HCT116 (cell line): Measurements from ENCODE around the gene C1orf53. TPM values are rescaled to one million over a fixed set of nuclear protein-coding genes. Genes with fewer than 3 reads are reported as not detected.
A peak's percentile ranks its signal among the peaks of the same experiment; 100 is the strongest.

ENCODE experiments used
- ATAC-seq: fragments of 200-7000 bp; cut with Tn5 transposase; 2 replicates; pipeline ENCODE4 v1.9.1; 2020; ENCODE audit warnings: mild to moderate bottlenecking, moderate library complexity
- BruUV-seq: library from RNA; stranded (reverse); fragments of 400-500 nt; replicated peaks from 2 replicates; lab custom pipeline; 2021; lab: Mats Ljungman, UMichigan
- CTCF ChIA-PET: fragments of 300-600 bp; sonication (Branson Sonifier 250); formaldehyde crosslinking; loops from one replicate; lab custom pipeline; 2021; ENCODE audit warnings: antibody characterized with exemption; lab: Charles Lee
- POLR2A ChIA-PET: fragments of 300-600, 350-600 bp; sonication (Branson Sonifier 250); formaldehyde crosslinking; loops from one replicate; lab custom pipeline; 2021; ENCODE audit warnings: antibody characterized with exemption; lab: Charles Lee
- RAD21 ChIA-PET, 2 experiments: fragments of 300-600 bp; sonication (Branson Sonifier 250); formaldehyde crosslinking; loops; one replicate each; lab custom pipeline; 2023; ENCODE audit warnings: low total read pairs in 2 of 2; ENCODE audit not compliant: uncharacterized antibody in 2 of 2, unreplicated experiment in 2 of 2, low non-redundant PET in 1 of 2; lab: Charles Lee
- DNase-seq: peaks from one replicate; pipeline ENCODE4 v3.0.0-alpha.2; 2010; ENCODE audit warnings: low read depth, low spot score
- H2AFZ ChIP-seq: fragments of 200-600 bp; shearing (Covaris generic), sonication (generic); 2 replicates; pipeline ENCODE4 v1.6.1; 2017; ENCODE audit warnings: low read depth, mixed run types, mixed read lengths, antibody characterized with exemption, low read length; ENCODE audit not compliant: poor library complexity, severe bottlenecking
- H3K27ac ChIP-seq: 2 replicates; pipeline ENCODE4 v1.5.1; 2012; ENCODE audit warnings: low read depth, low read length
- H3K27me3 ChIP-seq: fragments of 200-600 bp; sonication (generic); 2 replicates; pipeline ENCODE4 v1.6.1; 2016; ENCODE audit warnings: mixed run types, low read length, mixed read lengths; ENCODE audit not compliant: insufficient read depth
- H3K36me3 ChIP-seq, 2 experiments: fragments of 200-500 bp in 1 of 2; fragments of 200-600 bp in 1 of 2; sonication (Bioruptor generic) in 1 of 2; sonication (generic) in 1 of 2; 2 replicates each; pipeline versions ENCODE4 v1.5.1 to v1.6.1; 2014 to 2016; ENCODE audit warnings: low read length in 2 of 2, inconsistent platforms in 1 of 2, mixed read lengths in 1 of 2, mixed run types in 1 of 2; ENCODE audit not compliant: insufficient read depth in 2 of 2, control insufficient read depth in 1 of 2
- H3K4me1 ChIP-seq, 2 experiments: fragments of 200-600 bp in 1 of 2; sonication (generic) in 1 of 2; 2 replicates each; pipeline versions ENCODE4 v1.5.1 to v1.6.1; 2012 to 2017; ENCODE audit warnings: low read length in 2 of 2, inconsistent platforms in 1 of 2, mild to moderate bottlenecking in 1 of 2, mixed read lengths in 1 of 2, mixed run types in 1 of 2, moderate library complexity in 1 of 2; ENCODE audit not compliant: insufficient read depth in 2 of 2, control insufficient read depth in 1 of 2
- H3K4me2 ChIP-seq: fragments of 200-600 bp; sonication (generic); 2 replicates; pipeline ENCODE4 v1.6.1; 2017; ENCODE audit warnings: mixed run types, low read length, mixed read lengths
- H3K4me3 ChIP-seq, 2 experiments: fragments of 200-600 bp in 1 of 2; sonication (generic) in 1 of 2; replicated peaks in 1 of 2; 2 replicates each; pipeline ENCODE4 v1.5.1; 2011 to 2016; ENCODE audit warnings: low read length in 2 of 2, control low read depth in 1 of 2, low read depth in 1 of 2, mild to moderate bottlenecking in 1 of 2, mixed read lengths in 1 of 2, mixed run types in 1 of 2
- H3K79me2 ChIP-seq: fragments of 200-600 bp; sonication (generic); 2 replicates; pipeline ENCODE4 v1.6.1; 2017; ENCODE audit warnings: mild to moderate bottlenecking, mixed run types, low read length, moderate library complexity, mixed read lengths; ENCODE audit not compliant: insufficient read depth
- H3K9ac ChIP-seq: fragments of 200-600 bp; sonication (generic); 2 replicates; pipeline ENCODE4 v1.6.1; 2016; ENCODE audit warnings: low read length, mixed read lengths
- H3K9me2 ChIP-seq: fragments of 200-600 bp; sonication (generic), shearing (Covaris generic); 2 replicates; pipeline ENCODE4 v1.6.1; 2017; ENCODE audit warnings: mixed run types, mild to moderate bottlenecking, moderate library complexity; ENCODE audit not compliant: insufficient read depth
- H3K9me3 ChIP-seq, 2 experiments: fragments of 200-500 bp in 1 of 2; fragments of 200-600 bp in 1 of 2; sonication (Bioruptor generic) in 1 of 2; sonication (generic) in 1 of 2; 2 replicates each; pipeline ENCODE4 v1.6.1; 2014 to 2017; ENCODE audit warnings: low read length in 2 of 2, mixed read lengths in 2 of 2, inconsistent platforms in 1 of 2, low read depth in 1 of 2, mild to moderate bottlenecking in 1 of 2, mixed run types in 1 of 2, moderate library complexity in 1 of 2; ENCODE audit not compliant: control insufficient read depth in 1 of 2, insufficient read depth in 1 of 2
- H4K20me1 ChIP-seq: fragments of 200-600 bp; sonication (generic), shearing (Covaris generic); 2 replicates; pipeline ENCODE4 v1.6.1; 2017; ENCODE audit warnings: mixed run types, mild to moderate bottlenecking, moderate library complexity; ENCODE audit not compliant: insufficient read depth
- CBX3 ChIP-seq: IDR thresholded peaks from 2 replicates; pipeline ENCODE4 v1.6.1; 2012; ENCODE audit warnings: low read depth
- JUND ChIP-seq: IDR thresholded peaks from 2 replicates; pipeline ENCODE4 v1.6.1; 2012
- RAD21 ChIP-seq: IDR thresholded peaks from 2 replicates; pipeline ENCODE4 v1.6.1; 2012; ENCODE audit warnings: low read depth, mild to moderate bottlenecking
- TCF7L2 ChIP-seq: IDR thresholded peaks from 2 replicates; pipeline ENCODE4 v1.7.0; 2011; ENCODE audit warnings: borderline replicate concordance, inconsistent platforms; ENCODE audit not compliant: insufficient read depth, insufficient read length; ENCODE audit errors: extremely low read depth
- ZBTB33 ChIP-seq: IDR thresholded peaks from 2 replicates; pipeline ENCODE4 v1.6.1; 2011; ENCODE audit warnings: mild to moderate bottlenecking, low read length, moderate library complexity; ENCODE audit not compliant: insufficient replicate concordance; ENCODE audit errors: extremely low read depth
- intact Hi-C: fragments of 100-400 bp; cut with micrococcal nuclease; formaldehyde crosslinking; loops from 2 replicates; pipeline ENCODE4 v1.10.0; 2022
- total RNA-seq: library from RNA; stranded (reverse); gene quantifications from one replicate; pipeline ENCODE4 v1.2.1, GENCODE V29; 2021; ENCODE audit not compliant: unreplicated experiment
- TF ChIP-seq, protein P1 (sequence below): IDR thresholded peaks from 2 replicates; pipeline ENCODE4 v1.6.1; 2012; ENCODE audit warnings: low read depth
- TF ChIP-seq, protein P2 (sequence below), 3 experiments: fragments of 200-600 bp in 1 of 3; sonication (generic) in 1 of 3; IDR thresholded peaks in 2 of 3; conservative IDR thresholded peaks in 1 of 3; 2 replicates each; pipeline ENCODE4 v1.5.1; 2012 to 2017; ENCODE audit warnings: low read depth in 2 of 3, low read length in 2 of 3, antibody characterized with exemption in 1 of 3, borderline replicate concordance in 1 of 3, control low read depth in 1 of 3, mild to moderate bottlenecking in 1 of 3, mixed read lengths in 1 of 3, mixed run types in 1 of 3, moderate library complexity in 1 of 3; ENCODE audit not compliant: insufficient read depth in 1 of 3
- TF ChIP-seq, protein P3 (sequence below): IDR thresholded peaks from 2 replicates; pipeline ENCODE4 v1.6.1; 2012

C1orf53 gene
- total RNA-seq, 1 experiment from 2014 or later: 4.2 TPM

GRCh38 chr1:197923038-197923437 is 20.6 kb downstream of the C1orf53 start (continued):
- TF ChIP-seq TCF7L2: no peak
- TF ChIP-seq JUND: no peak
- TF ChIP-seq CBX3: no peak
- TF ChIP-seq, protein P1, sequence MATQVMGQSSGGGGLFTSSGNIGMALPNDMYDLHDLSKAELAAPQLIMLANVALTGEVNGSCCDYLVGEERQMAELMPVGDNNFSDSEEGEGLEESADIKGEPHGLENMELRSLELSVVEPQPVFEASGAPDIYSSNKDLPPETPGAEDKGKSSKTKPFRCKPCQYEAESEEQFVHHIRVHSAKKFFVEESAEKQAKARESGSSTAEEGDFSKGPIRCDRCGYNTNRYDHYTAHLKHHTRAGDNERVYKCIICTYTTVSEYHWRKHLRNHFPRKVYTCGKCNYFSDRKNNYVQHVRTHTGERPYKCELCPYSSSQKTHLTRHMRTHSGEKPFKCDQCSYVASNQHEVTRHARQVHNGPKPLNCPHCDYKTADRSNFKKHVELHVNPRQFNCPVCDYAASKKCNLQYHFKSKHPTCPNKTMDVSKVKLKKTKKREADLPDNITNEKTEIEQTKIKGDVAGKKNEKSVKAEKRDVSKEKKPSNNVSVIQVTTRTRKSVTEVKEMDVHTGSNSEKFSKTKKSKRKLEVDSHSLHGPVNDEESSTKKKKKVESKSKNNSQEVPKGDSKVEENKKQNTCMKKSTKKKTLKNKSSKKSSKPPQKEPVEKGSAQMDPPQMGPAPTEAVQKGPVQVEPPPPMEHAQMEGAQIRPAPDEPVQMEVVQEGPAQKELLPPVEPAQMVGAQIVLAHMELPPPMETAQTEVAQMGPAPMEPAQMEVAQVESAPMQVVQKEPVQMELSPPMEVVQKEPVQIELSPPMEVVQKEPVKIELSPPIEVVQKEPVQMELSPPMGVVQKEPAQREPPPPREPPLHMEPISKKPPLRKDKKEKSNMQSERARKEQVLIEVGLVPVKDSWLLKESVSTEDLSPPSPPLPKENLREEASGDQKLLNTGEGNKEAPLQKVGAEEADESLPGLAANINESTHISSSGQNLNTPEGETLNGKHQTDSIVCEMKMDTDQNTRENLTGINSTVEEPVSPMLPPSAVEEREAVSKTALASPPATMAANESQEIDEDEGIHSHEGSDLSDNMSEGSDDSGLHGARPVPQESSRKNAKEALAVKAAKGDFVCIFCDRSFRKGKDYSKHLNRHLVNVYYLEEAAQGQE: no peak

DNA sequence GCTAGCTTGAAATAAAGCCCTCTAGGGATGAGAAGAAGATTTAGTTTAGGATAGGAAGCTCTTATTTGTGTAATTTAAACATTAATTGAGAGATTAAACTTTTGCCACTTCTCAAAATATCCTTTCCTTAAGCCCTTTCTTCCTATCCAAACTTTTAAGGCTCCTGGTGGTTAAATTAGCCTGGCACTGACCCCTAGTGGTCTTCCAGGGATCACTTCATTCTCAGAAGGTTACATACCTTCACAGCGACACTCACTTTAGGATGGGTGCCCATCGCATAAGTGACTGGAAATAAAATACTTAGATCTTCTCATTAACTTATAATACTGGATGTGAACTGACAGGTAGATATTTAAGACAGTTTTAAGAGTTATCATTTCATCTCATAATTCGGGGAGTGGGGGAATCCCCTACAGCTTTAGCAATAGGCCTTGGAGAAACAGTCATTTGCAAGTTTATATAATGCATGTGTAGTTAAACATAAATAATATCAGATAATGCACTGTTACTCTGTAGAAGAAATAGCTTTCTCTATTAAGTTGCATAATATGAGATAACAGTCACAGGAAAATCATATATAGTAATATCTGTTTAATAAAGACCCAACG is 22.2 kb downstream of the C1orf53 start:
- Histone ChIP-seq H3K27ac (no peak overlapping the region), H3K4me1 (no peaks in the 10 kb centered on the region), H3K9me3 (no peaks in the 10 kb centered on the region), H3K27me3 (no peaks in the 10 kb centered on the region), H3K36me3 (no peaks in the 10 kb centered on the region), H3K79me2 (no peaks in the 10 kb centered on the region), H3K9me2 (no peaks in the 10 kb centered on the region), H3K9ac (no peak overlapping the region), H2AFZ (peak overlapping the region; percentile 85), H3K4me3 (no peak overlapping the region), H4K20me1 (no peaks in the 10 kb centered on the region), H3K4me2 (no peak overlapping the region)
- POLR2A ChIA-PET: no interaction called here
- intact Hi-C loops: loop anchor here (1.0 to 10.0 kb wide), 4 partner anchors 309 to 760 kb away; no protein-coding TSS in a partner anchor
- BruUV-seq: no TSS peak
- peak; percentile 96 for ATAC-seq
- RAD21 ChIA-PET: interaction anchor here in 1 of 2 experiments (1.0 kb wide), 1 partner anchor 525 kb away, joined by 5 read pairs; no protein-coding TSS in a partner anchor
- CTCF ChIA-PET: interaction anchor here (0.7 to 2.0 kb wide), 12 partner anchors 9 to 761 kb away, joined by 3 to 11 read pairs (median 6); partner anchors contain the start of gene C1orf53
- peak; percentile 51 for DNase-seq
- TF ChIP-seq, protein P2, sequence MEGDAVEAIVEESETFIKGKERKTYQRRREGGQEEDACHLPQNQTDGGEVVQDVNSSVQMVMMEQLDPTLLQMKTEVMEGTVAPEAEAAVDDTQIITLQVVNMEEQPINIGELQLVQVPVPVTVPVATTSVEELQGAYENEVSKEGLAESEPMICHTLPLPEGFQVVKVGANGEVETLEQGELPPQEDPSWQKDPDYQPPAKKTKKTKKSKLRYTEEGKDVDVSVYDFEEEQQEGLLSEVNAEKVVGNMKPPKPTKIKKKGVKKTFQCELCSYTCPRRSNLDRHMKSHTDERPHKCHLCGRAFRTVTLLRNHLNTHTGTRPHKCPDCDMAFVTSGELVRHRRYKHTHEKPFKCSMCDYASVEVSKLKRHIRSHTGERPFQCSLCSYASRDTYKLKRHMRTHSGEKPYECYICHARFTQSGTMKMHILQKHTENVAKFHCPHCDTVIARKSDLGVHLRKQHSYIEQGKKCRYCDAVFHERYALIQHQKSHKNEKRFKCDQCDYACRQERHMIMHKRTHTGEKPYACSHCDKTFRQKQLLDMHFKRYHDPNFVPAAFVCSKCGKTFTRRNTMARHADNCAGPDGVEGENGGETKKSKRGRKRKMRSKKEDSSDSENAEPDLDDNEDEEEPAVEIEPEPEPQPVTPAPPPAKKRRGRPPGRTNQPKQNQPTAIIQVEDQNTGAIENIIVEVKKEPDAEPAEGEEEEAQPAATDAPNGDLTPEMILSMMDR (IDR thresholded peaks at IDR 0.05 in 2 of 3, conservative IDR thresholded peaks at IDR 0.05 in 1 of 3; ENCODE audit: borderline replicate concordance in 1 of 3, insufficient read depth in 1 of 3, low read depth in 2 of 3, low read length in 2 of 3): peak; percentile 77 to 88 (median 84)
- TF ChIP-seq CBX3 (0 out of 2 replicates have a peak, but pooled peaks have one; percentile 39), RAD21 (peak; percentile 86), JUND (no peak), ZBTB33 (no peak)
- TF ChIP-seq, protein P3, sequence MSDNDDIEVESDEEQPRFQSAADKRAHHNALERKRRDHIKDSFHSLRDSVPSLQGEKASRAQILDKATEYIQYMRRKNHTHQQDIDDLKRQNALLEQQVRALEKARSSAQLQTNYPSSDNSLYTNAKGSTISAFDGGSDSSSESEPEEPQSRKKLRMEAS: no peak
